GM12891 (cell line): ENCODE data around the gene CDC25A.

Source experiments
- PAX5 ChIP-seq: IDR thresholded peaks from 2 replicates; pipeline ENCODE4 v1.6.1; 2011; ENCODE audit warnings: low read length, moderate library complexity, mild to moderate bottlenecking; ENCODE audit not compliant: insufficient read depth, severe bottlenecking
- POLR2A ChIP-seq: IDR thresholded peaks from 2 replicates; pipeline ENCODE4 v1.6.1; 2011; ENCODE audit warnings: low read depth, low read length, control low read depth
- POLR2AphosphoS5 ChIP-seq: IDR thresholded peaks from 2 replicates; pipeline ENCODE4 v1.6.1; 2011; ENCODE audit warnings: low read depth, low read length, control low read depth
- POU2F2 ChIP-seq: IDR thresholded peaks from 2 replicates; pipeline ENCODE4 v1.6.1; 2011; ENCODE audit warnings: low read depth, mild to moderate bottlenecking, control low read depth, low read length, moderate library complexity
- SPI1 ChIP-seq: IDR thresholded peaks from 2 replicates; pipeline ENCODE4 v1.6.1; 2011; ENCODE audit warnings: low read depth, low read length, control low read depth
- TAF1 ChIP-seq: IDR thresholded peaks from 2 replicates; pipeline ENCODE4 v1.6.1; 2011; ENCODE audit warnings: low read depth, low read length, control low read depth

GRCh38 chr3:48140936-48141603, 47.1 kb downstream of the CDC25A start:
- TF ChIP-seq POLR2AphosphoS5 = no peak
- TF ChIP-seq POLR2A = no peak
- TF ChIP-seq TAF1 = no peak
- no peak for TF ChIP-seq SPI1
- no peak for TF ChIP-seq PAX5
- no peak for TF ChIP-seq POU2F2
